Small intestine (tissue), 7 donors: ENCODE results near the gene CCDC175. TPM values are rescaled to one million over a fixed set of nuclear protein-coding genes. Genes with fewer than 3 reads are reported as not detected.
A peak's percentile ranks its signal among the peaks of the same experiment; 100 is the strongest.

Source experiments
- DNase-seq, 2 donors: peaks; one replicate each; pipeline versions ENCODE4 v3.0.0 to v3.0.0-alpha.2; 2013
- FAIRE-seq: peaks from 2 replicates; lab custom pipeline; 2012; peaks lifted over from hg19 to GRCh38; lab: Jason Lieb, UNC
- H3K27ac ChIP-seq, 3 donors: one replicate each; pipeline ENCODE4 v1.5.1; 2013; ENCODE audit warnings: low read length in 2 of 3, mild to moderate bottlenecking in 2 of 3, control low read depth in 1 of 3, inconsistent platforms in 1 of 3, low read depth in 1 of 3, moderate library complexity in 1 of 3
- H3K27me3 ChIP-seq, 3 donors: one replicate each; pipeline ENCODE4 v1.6.1; 2013; ENCODE audit warnings: low read length in 3 of 3, inconsistent platforms in 1 of 3; ENCODE audit not compliant: control insufficient read depth in 3 of 3, insufficient read depth in 3 of 3
- H3K36me3 ChIP-seq, 3 donors: one replicate each; pipeline ENCODE4 v1.6.1; 2013; ENCODE audit warnings: low read length in 3 of 3, inconsistent platforms in 1 of 3, low read depth in 1 of 3, mild to moderate bottlenecking in 1 of 3, moderate library complexity in 1 of 3; ENCODE audit not compliant: control insufficient read depth in 3 of 3, insufficient read depth in 2 of 3
- H3K4me1 ChIP-seq, 3 donors: one replicate each; pipeline ENCODE4 v1.6.1; 2013; ENCODE audit warnings: low read length in 2 of 3, inconsistent platforms in 1 of 3, low read depth in 1 of 3, mild to moderate bottlenecking in 1 of 3, moderate library complexity in 1 of 3; ENCODE audit not compliant: control insufficient read depth in 3 of 3, insufficient read depth in 2 of 3
- H3K4me3 ChIP-seq, 3 donors: one replicate each; pipeline ENCODE4 v1.5.1; 2013; ENCODE audit warnings: low read length in 3 of 3, control low read depth in 1 of 3, inconsistent platforms in 1 of 3, low read depth in 1 of 3, mild to moderate bottlenecking in 1 of 3, moderate library complexity in 1 of 3
- H3K9me3 ChIP-seq, 2 donors: one replicate each; pipeline ENCODE4 v1.6.1; 2013; ENCODE audit warnings: low read depth in 1 of 2, low read length in 1 of 2; ENCODE audit not compliant: control insufficient read depth in 2 of 2, insufficient read depth in 1 of 2
- WGBS, 3 donors: extraction: QIAGEN DNeasy Blood & Tissue Kit; methylation state at CpG; one replicate each; pipeline ENCODE4 v1.1.7; 2013; 5-methylcytosine and 5-hydroxymethylcytosine counted together
- polyA plus RNA-seq, 4 donors: library from polyadenylated mRNA; stranded (reverse) in 3 of 4; unstranded in 1 of 4; fragments of 200-250 nt in 3 of 4; fragments of 120-200 nt in 1 of 4; gene quantifications; one replicate each; pipeline versions ENCODE4 v1.2.1 to v1.2.3, GENCODE V29; 2013
- donor health status: healthy with polysubstance abuse.
- donor health status: control.
- donor health status: control.
- donor health status: Bipolar disorder and iron deficiency.
- donor health status: healthy.

Gene CCDC175
- polyA plus RNA-seq, 4 donors = 2.8 TPM; not detected in 3

GRCh38 chr14:59566296-59566695, 10.3 kb downstream of the CCDC175 start:
- 0 to 30% (median 17%) methylated on average over 1 of the region's 1 CpG for WGBS, 3 donors
- peak overlapping the region in 1 of 3 donors; percentile 63 for H3K27ac ChIP-seq
- DNase-seq (peak; percentile 61 to 69), FAIRE-seq (no peak)
- H3K27me3 ChIP-seq = no peaks in the 10 kb centered on the region
- H3K36me3 ChIP-seq = no peaks in the 10 kb centered on the region
- H3K9me3 ChIP-seq = no peaks in the 10 kb centered on the region
- H3K4me3 ChIP-seq = no peak overlapping the region
- H3K4me1 ChIP-seq = peaks cover 0 to 27% (median 0%) of the 10 kb centered on the region in 3 donors

- peaks cover 0 to 27% (median 0%) of the 10 kb centered on the region in 3 donors for H3K4me1 ChIP-seq
- WGBS, 3 donors = 24 to 44% (median 43%) methylated on average over 1 of the region's 1 CpG
- DNase-seq (peak; percentile 22 to 39), FAIRE-seq (no peak)
- H3K9me3 ChIP-seq = no peaks in the 10 kb centered on the region
- no peak overlapping the region for H3K4me3 ChIP-seq
- H3K27me3 ChIP-seq = no peaks in the 10 kb centered on the region
- peaks cover 0 to 3% (median 0%) of the 10 kb centered on the region in 3 donors for H3K36me3 ChIP-seq
- peak overlapping the region in 1 of 3 donors; percentile 63 for H3K27ac ChIP-seq
These were observed 11.5 kb downstream of the CCDC175 start for GRCh38 chr14:59565087-59565486.

- 11 to 29% (median 24%) methylated on average over 2 of the region's 2 CpGs for WGBS, 3 donors
- Histone ChIP-seq H3K27ac (peak overlapping the region in 1 of 3 donors; percentile 63), H3K36me3 (peaks cover 0 to 3% (median 0%) of the 10 kb centered on the region in 3 donors), H3K27me3 (no peaks in the 10 kb centered on the region), H3K9me3 (no peaks in the 10 kb centered on the region), H3K4me1 (peaks cover 0 to 27% (median 0%) of the 10 kb centered on the region in 3 donors), H3K4me3 (no peak overlapping the region)
- DNase-seq (no peak), FAIRE-seq (no peak)
These were observed 12.2 kb downstream of the CCDC175 start for GRCh38 chr14:59564366-59564765.

- Histone ChIP-seq H3K27me3 (peaks cover 0 to 2% (median 0%) of the 10 kb centered on the region in 3 donors), H3K4me3 (no peak overlapping the region), H3K36me3 (peaks cover 0 to 3% (median 2%) of the 10 kb centered on the region in 3 donors), H3K27ac (no peak overlapping the region), H3K9me3 (peaks cover 0 to 8% of the 10 kb centered on the region in 2 donors), H3K4me1 (no peaks in the 10 kb centered on the region)
- 35 to 64% (median 48%) methylated on average over 2 of the region's 2 CpGs for WGBS, 3 donors
- DNase-seq = no peak
- no peak for FAIRE-seq
These were observed 29.3 kb downstream of the CCDC175 start for GRCh38 chr14:59547310-59547709.

- no peak overlapping the region for H3K4me3 ChIP-seq
- FAIRE-seq = no peak
These were observed 32.7 kb downstream of the CCDC175 start for GRCh38 chr14:59543873-59544272.

GRCh38 chr14:59541731-59542130, 34.9 kb downstream of the CCDC175 start:
- DNase-seq (no peak), FAIRE-seq (no peak)
- Histone ChIP-seq H3K27ac (no peak overlapping the region), H3K36me3 (peaks cover 0 to 5% (median 0%) of the 10 kb centered on the region in 3 donors), H3K4me3 (no peak overlapping the region), H3K4me1 (no peaks in the 10 kb centered on the region), H3K27me3 (no peaks in the 10 kb centered on the region), H3K9me3 (no peaks in the 10 kb centered on the region)
- WGBS, 3 donors = 87 to 92% (median 90%) methylated on average over 2 of the region's 2 CpGs

More at GRCh38 chr14:59543873-59544272, 32.7 kb downstream of the CCDC175 start:
- H3K27me3 ChIP-seq = peaks cover 0 to 2% (median 0%) of the 10 kb centered on the region in 3 donors
- no peak for DNase-seq
- no peaks in the 10 kb centered on the region for H3K9me3 ChIP-seq
- H3K4me1 ChIP-seq = no peaks in the 10 kb centered on the region
- H3K36me3 ChIP-seq = peaks cover 0 to 2% (median 0%) of the 10 kb centered on the region in 3 donors
- no peak overlapping the region for H3K27ac ChIP-seq
- WGBS, 3 donors = 47 to 54% (median 51%) methylated on average over 7 of the region's 7 CpGs

- H3K9me3 ChIP-seq = no peaks in the 10 kb centered on the region
- H3K4me1 ChIP-seq = no peaks in the 10 kb centered on the region
- no peak overlapping the region for H3K4me3 ChIP-seq
- no peaks in the 10 kb centered on the region for H3K27me3 ChIP-seq
- FAIRE-seq (no peak), DNase-seq (no peak)
- H3K36me3 ChIP-seq = peaks cover 0 to 8% (median 0%) of the 10 kb centered on the region in 3 donors
- no peak overlapping the region for H3K27ac ChIP-seq
- WGBS, 3 donors = 15 to 29% (median 26%) methylated on average over 1 of the region's 1 CpG
These were observed 35.8 kb downstream of the CCDC175 start for GRCh38 chr14:59540852-59541251.

GRCh38 chr14:59538936-59539335, 37.7 kb downstream of the CCDC175 start:
- no peak overlapping the region for H3K4me3 ChIP-seq
- no peak overlapping the region for H3K27ac ChIP-seq
- H3K27me3 ChIP-seq = no peaks in the 10 kb centered on the region
- peaks cover 0 to 20% (median 0%) of the 10 kb centered on the region in 3 donors for H3K36me3 ChIP-seq
- no peaks in the 10 kb centered on the region for H3K4me1 ChIP-seq
- FAIRE-seq = no peak
- WGBS, 3 donors = 78 to 93% (median 87%) methylated on average over 4 of the region's 4 CpGs
- no peaks in the 10 kb centered on the region for H3K9me3 ChIP-seq
- no peak for DNase-seq

- H3K27me3 ChIP-seq = no peaks in the 10 kb centered on the region
- no peaks in the 10 kb centered on the region for H3K9me3 ChIP-seq
- FAIRE-seq = no peak
- no peak for DNase-seq
- H3K4me3 ChIP-seq = no peak overlapping the region
- WGBS, 3 donors = 87 to 89% (median 88%) methylated on average over 1 of the region's 1 CpG
- H3K4me1 ChIP-seq = no peaks in the 10 kb centered on the region
- H3K36me3 ChIP-seq = peaks cover 0 to 22% (median 0%) of the 10 kb centered on the region in 3 donors
- no peak overlapping the region for H3K27ac ChIP-seq
These were observed 39.1 kb downstream of the CCDC175 start for GRCh38 chr14:59537476-59537875.
